HG02798 (cell line): Measurements from ENCODE around the gene POU2F2.

Source experiments
- ATAC-seq: cut with Tn5 transposase; IDR thresholded peaks from one replicate; pipeline ENCODE4 v1.9.1; 2021; ENCODE audit warnings: mild to moderate bottlenecking; ENCODE audit not compliant: unreplicated experiment, poor library complexity

Gene POU2F2

DNA sequence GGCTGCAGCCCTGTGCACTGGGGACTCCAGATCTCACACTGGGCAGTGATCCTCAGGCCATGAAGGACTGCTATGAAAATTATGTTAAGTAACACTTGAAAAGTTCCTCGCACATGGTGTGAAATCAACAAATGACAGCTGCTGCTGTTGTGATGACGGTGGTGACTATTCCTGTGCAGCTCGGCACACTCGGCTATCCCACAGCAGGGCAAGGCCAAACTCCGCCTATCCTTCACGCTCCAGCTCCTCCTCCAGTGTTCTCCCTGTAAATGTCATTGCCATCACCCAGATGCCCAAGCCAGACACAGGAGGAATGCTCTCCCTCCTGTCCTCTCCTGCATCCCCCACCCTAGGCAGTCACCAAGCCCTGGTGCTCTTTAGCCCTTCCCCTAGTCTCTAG is 93.6 kb downstream of the POU2F2 start:
- no peak for ATAC-seq

DNA sequence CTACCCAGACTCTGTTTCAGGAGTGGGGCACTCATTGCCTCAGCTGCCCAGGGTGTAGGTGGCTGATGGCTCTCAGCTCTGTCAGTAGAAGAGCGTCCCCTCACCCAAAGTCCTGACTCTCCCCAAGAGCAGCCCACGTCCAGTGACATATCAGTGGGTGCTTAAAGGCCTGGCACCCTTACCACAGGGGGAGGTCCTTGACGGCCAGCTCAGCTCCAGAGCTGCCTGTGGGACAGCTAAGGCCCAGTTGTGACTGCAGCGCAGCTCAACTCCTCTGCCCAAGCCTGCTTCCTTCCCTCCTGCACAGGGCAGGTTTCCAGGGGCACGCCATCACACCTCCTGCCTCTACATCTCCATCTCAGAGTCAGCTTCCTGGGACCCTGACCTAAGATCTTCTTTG is 94.6 kb downstream of the POU2F2 start:
- ATAC-seq: no peak
